GM18909 (cell line): Measurements from ENCODE around the gene CACNG4.

ENCODE experiments used
- ATAC-seq: cut with Tn5 transposase; IDR thresholded peaks from one replicate; pipeline ENCODE4 v1.9.1; 2021; ENCODE audit warnings: mild to moderate bottlenecking; ENCODE audit not compliant: unreplicated experiment, poor library complexity

The CACNG4 gene

DNA sequence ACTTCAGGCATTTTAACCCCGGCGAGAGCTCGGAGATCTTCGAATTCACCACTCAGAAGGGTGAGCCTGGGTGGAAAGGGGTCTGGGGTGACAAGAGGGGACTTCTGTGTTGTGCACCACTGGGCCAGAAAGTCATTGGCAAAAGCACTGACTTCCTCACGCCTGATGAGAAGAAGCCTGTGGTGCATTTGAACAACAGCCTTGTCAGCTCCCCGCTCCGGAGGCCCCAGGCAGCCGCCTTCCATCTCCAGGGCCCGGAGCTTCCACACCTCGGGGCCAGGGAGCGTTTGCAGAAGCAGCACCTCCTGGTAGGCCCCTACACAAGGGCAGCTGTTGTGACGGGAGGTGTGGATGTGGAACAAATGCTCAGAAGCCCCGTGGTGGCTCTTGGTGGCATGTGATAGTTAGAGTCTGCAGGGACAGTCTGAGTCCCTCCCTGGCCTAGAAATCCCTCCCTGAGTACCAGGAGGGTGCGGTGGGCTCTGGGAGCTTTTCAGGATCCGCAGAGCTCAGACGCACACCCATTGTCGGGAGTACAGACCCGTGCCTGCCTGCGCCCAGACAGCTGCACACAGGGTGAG lies 89.6 kb downstream of the CACNG4 start:
- ATAC-seq, result no peak

DNA sequence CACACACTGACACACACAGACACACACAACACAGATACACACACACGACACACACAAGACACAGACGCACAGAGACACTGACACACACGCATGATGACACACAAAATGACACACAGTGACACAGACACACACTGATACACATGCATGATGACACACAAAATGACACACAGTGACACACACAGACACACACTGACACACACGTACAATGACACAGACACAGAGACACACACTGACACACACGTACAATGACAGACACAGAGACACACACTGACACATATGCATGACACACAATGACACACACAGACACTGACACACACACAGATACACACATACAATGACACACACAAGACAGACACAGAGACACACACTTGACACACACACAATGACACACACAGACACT lies 90.1 kb downstream of the CACNG4 start:
- no peak for ATAC-seq

DNA sequence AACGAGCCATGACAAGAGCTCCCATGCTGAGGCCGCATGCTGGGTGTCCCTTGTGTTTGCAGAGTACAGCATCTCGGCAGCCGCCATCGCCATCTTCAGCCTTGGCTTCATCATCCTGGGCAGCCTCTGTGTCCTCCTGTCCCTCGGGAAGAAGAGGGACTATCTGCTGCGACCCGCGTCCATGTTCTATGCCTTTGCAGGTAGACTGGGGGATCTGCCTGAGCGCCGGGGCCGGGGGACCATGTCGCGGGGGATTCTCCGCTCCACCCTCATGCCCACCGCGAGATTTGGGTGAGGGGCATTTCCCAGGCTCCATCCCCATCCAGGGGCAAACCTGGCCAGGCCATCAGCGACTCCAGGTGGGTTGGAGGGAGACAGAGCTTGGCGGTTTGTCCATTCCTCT lies 90.5 kb downstream of the CACNG4 start:
- ATAC-seq, result no peak

DNA sequence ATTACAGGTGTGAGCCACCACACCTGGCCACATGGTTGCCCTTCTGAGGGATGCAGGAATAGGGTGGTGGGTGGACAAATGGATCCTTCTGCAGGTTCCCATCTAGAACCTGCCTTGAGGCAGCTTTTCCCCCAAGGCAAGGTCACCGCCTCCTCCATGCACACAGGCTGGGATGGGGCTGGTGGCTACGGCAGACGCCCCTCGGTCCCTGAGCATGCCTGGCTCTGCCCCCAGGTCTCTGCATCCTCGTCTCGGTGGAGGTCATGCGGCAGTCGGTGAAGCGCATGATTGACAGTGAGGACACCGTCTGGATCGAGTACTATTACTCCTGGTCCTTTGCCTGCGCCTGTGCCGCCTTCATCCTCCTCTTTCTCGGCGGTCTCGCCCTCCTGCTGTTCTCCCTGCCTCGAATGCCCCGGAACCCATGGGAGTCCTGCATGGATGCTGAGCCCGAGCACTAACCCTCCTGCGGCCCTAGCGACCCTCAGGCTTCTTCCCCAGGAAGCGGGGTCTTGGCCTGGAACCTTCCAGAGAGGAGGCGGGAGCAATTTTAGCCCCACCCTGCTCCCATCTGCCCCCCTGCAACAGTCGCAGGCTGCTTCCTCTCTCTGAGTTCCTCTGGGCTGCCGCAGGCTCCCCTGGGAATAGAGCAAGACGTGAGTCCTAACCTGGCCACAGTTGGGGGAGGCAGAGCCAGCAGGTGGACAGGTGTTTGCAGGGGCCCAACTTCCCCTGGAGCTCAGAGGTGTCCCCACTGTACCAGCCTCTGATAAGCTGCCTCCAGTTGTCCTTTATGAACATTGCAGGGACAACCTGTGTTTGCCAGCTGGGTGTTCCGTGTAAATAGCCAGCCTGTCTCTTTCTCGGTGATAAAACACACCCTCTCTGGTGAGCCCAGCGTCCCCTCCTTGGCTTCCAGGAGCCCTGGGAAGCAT lies 91.6 kb downstream of the CACNG4 start:
- ATAC-seq, result no peak

DNA sequence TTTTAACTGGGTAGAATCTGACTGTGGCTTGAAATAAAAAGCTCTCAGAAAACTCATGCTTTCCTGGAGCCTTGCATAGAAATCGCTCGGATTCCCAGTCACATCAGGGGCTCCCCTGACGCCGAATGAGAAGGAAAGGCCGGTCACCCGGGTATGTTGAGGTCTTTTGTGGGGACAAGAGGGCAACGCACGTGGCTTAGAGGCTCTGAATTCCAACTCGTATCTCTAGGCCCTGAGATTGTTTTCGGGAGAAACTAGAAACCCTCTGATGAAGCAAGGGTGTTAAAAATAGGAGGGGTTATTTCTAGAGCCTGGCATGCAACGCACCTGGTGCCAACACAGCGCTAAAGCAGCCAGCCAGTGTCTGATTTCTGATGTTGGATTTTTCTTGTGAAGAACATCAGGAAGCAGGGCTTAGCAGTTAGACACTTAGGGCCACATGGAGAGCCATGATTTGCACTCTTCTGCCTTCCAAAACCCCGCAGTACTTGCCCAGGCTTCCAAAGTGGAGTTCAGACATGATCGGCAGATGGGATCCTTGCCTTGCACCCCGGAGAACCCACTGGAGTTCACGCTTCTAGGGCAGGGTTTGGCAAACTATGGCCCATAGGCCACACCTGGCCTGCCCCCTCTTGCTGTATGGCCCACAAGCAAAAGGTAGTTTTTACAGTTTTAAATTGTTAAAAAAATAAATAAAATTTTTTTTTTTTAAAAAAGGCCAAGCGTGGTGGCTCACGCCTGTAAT lies 92.4 kb downstream of the CACNG4 start:
- ATAC-seq, result no peak

DNA sequence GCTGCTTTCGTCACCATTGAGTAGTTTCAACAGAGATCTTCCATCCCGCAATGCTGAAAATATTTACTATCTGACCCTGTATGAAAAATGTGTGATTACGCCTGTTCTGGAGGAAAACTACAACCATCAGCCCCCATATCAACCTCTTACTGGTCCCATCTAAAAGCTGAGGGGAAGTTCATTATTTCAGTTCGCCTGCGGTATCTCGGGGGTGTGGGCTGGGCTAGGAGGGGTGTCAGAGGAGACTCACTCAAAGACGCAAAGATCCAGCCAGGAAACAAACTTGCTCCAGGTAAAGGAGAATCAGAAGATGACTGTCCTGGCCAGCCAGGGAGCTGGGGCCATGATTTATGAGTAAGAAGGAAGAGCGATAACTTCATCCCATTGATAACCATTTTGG lies 93.5 kb downstream of the CACNG4 start:
- no peak for ATAC-seq

DNA sequence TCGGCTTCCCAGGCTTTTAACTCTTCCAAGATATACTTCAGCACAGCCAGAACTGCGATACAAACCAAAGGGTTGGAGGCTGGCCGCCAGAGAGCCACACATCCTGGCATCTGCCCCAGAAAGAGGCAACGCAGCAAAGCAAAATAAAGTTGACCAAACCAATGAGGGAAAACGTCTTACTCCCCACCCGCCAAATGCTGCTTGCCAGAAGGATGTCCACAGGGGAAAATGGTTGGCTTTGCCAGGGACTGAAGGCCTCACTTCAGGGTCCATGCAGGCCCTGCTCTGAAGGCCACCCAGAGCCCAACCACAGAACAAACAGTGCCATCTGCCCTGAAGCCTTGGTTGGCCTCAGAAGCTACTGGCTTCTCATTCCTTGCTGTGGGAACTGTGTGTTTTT lies 94.9 kb downstream of the CACNG4 start:
- ATAC-seq, result no peak

DNA sequence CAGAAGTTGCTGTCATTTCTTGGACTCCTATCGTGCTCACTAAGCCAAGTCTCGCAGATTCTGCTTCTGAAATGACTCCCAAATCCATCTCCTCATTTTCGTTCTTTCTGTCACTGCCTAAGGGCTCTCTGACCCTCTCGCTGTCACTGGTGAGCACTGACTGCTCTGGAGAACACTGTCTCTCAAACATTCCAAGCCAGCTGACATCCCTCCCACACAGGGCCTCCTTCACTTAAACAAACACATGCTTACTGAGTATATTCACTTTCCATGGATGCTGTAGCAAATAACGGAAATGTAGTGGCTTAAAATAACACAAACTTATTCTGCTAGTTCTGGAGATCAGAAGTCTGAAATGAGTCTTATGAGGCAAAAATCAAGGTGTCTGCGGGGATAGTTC lies 98.6 kb downstream of the CACNG4 start:
- no peak for ATAC-seq

DNA sequence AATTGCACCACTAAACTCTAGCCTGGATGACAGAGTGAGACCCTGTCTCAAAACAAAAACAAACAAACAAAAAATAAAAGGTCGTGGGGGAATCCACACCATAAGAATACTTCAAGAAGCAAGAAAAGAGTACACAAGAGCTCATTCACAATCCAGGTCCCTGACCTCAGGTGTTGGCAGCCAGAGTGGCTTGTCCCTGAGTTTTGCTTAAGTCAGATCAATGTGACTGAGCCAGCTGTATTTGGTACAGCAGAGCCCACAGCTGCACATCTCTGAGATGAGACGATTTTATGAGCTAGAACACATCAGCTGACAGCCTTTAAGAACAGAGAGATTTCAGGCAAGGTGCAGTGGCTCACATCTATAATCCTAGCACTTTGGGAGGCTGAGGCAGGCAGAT lies 102.2 kb downstream of the CACNG4 start:
- no peak for ATAC-seq

DNA sequence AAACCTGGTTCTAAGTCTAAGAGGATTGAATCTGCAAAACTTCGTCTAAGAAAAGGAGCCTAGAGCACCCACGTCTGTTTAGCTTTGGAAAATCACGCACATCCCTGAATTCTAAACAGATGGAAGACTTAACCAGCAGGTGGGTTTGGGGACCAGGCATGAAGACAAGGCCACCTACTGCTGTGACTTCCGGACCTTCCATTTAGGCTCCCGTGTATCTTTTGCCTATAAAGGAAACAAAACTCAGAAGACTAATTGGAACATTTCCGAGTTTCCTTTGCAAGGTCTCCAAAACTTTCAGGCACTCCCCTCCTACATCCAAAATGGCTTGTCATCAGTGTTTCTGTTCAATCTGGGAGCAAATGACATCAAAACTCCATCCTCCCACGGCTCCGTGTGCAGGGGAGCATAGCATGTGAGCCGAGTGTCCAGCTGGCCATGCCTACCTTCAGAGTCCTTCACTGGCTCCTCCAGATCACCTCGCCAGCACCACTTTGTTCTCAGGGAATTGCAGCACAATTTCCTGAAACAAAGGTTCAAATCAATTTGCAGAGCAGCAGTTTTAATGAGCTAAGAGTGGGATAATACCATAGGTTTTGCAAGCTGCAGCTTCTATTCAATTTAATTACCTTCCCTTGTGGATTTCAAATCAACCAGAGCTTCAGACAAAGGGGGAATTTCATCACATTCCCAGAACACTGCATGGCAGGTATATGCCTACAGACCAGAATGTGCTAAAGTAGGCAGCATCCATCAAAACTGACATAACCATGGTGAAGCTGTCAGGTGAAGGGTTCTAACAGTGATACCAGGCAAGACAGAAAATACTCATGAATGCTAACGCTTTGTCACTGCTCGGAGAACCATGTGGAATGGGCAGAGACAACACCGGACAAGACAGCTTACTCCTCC lies 103.3 kb downstream of the CACNG4 start:
- no peak for ATAC-seq

DNA sequence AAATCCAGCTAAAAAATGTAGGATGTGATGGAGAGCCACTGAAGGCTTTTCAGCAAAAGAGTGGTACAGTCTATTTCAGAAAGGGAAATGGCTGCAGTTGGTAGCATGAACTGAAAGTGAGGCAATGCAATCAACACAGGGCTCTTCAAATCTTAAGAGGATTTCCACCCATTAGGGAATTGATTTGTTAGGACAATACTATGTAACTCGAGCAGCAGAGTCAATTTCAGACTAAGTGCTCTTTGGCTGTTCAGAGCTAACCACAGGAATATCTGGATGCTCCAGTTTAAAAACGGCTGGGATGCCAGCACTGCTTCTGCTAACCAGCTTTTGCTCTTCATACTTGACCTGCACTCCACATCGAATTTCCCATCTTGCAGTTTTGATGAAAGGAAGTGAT lies 104.5 kb downstream of the CACNG4 start:
- no peak for ATAC-seq

DNA sequence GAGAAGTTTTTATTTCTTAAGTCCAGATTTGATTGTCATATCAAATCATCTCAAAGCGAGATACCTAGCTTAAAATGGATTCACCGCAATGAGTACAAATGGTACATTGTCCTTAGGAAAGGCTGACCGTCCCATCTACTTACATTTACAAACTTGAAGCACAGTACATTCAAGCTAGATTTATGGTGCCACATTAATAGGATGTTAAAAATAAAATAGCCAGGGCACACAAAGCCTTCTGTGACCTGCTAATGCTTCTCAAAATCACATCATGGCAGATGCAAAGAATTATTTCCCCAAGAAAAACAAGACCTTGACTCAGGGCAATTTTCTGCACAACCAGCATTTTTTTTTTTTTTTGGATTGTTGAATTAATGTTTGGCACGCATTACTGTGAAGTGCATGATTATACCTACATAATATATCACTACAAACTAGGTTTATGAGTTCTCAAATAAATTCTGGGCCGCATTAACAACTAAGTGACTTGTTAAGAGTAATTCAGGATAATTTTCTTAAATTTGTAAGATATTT lies 105.2 kb downstream of the CACNG4 start:
- no peak for ATAC-seq

DNA sequence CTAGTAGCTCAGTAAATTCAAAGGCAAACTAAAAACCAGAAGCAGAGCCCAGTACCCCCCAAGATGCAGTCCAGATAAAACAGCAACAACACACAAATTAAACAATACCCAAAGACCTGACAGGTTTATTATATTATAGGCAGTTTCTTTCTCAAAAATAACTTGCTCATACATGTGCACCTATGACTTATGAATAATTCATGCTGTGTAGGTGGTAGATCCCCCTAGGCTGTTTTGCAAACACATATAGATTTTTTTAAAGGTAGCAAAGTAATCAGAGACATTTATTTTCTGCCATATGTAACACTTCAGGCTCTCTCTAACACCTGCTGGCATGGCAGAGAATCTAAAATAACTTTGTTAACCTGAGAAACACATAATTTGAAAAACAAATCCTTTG lies 107.1 kb downstream of the CACNG4 start:
- no peak for ATAC-seq

DNA sequence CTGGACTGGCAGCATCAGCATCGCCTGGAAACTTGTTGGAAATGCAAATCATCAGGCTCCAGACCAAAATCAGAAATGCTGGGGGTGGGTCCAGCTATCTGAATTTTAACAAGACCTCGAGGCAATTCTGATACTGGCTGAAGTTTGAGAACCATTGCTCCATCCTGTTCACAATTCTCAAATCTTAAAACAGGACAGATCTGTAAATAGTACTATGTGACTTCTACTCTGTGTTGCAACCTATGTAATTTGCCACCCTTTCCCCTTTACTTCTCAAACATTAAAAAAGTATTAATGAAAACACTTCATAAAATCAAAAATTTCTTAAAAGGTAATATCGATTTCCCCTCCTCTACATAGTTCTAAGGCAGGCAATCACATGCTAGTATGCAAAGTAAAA lies 108.4 kb downstream of the CACNG4 start:
- ATAC-seq, result no peak

DNA sequence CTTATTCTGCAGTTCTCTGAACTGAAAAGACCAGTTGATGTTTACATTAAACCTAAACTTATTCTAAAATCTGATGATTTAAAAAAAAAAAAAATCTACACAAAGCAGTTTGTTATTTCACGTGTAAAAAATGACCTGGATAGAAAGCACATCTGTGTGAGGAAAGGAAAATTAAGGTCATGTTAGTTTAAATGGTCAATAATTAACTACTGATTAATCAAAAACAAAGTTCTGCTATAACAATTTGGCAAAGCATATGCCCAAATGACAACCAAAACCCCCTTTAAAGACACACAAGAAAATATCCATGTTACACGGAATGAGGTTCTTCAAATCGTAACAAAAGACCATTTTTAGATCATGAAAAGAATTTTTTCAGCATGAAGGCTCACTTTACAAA lies 110.3 kb downstream of the CACNG4 start:
- no peak for ATAC-seq

DNA sequence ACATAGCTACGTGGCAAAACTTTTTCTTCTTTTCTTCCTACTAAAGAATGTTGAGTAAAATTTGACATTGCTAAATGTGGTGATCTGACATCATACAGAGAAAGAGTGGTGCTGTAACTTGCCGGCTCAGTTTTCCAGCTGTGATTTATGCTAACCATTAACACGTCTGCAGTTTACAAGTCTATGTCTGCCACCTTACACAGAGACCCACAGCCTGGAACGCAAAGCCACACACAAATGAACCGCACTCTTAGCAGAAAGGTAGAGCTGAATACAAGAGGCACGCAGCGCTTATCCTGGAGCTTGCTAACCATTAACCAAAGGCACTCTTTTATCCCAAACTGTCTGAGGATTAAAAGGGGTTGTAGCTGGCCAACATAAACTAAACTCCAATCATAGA lies 111.8 kb downstream of the CACNG4 start:
- no peak for ATAC-seq

DNA sequence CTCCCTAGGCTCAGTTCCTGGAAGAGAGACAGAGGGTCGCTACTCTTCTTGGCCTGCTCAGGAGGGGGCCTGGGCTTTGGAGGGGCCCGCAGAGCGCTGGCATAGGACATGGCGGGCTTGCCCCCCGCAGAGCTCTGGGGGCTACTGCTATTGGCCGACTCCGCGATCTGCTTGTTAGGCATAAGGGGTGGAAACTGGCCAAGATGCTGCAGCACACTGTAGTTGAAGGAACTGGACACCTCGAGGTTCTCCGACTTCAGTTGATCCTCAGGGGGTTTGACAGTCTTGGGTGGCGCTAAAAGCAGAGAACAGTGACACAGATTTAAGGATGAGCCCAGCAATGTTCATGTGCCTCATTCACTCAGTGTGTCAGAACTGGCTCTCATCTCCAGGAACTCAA lies 113.8 kb downstream of the CACNG4 start:
- ATAC-seq, result no peak

DNA sequence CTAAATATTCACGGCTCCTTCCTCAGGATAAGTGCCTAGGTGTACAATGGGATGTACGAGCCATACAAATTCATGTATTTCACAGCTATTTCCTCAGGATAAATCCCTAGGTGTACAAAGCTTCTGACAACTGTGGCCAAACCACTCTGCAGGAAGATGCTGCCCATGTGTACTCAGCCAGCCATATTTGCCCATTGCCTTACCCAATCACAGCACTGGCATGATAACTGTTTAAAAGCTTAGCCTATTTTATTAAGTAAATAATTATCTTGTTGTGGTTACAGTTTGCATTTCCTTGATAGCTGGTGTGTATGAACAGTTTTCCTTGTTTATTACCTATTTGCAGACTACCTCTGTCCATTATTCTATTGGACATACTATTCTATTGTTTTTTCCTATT lies 115.0 kb downstream of the CACNG4 start:
- ATAC-seq, result no peak

DNA sequence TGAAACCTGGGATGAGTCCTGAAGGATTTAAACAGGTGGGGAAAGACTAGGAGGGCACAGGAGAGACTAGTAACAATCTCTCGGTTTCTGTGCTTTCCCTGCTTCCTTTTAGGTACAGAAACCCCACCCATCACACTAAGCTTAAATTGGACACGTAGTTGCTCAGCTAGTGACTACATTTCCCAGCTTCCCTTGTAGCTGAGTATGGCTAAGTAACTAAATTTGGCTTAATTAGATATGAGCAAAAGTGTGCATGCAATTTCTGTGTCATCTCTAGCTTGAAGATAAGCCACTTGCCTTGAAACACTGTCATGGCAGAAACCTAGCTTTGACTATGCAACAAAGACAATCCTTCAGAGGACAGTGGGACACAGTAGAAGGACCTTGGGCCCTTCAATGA lies 116.3 kb downstream of the CACNG4 start:
- ATAC-seq, result no peak

DNA sequence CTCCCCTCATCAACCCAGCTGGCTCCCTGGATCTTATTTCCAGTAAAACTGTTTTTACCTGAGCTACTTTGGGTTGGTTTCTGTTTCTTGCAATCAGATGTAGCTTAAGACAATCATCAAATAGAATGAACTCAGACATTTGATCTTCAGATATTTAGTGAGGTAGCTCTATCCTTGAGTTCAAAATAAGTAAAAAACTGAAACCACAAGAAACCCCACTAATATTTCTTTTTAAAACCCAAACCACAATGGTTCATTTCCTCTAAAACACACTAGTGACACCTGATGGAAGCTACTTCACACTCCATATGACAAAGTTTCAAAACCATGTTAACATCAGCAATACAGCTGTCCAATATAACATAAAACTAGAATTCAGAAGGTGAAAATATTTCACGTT lies 117.6 kb downstream of the CACNG4 start:
- peak; percentile 67 for ATAC-seq
